ENCODE measurements around the gene TAF3. TPM values are rescaled to one million over a fixed set of nuclear protein-coding genes. Genes with fewer than 3 reads are reported as not detected.
A peak's percentile ranks its signal among the peaks of the same experiment; 100 is the strongest.

The TAF3 gene
- total RNA-seq, 1 donor from 2014 or later = 4.8 TPM

GRCh38 chr10:7794251-7795026 is 23.9 kb upstream of the TAF3 start:
- DNase-seq (ENCODE audit: low read depth) = no peak
- H3K36me3 ChIP-seq (ENCODE audit: control insufficient read depth, insufficient read depth, low read length) = peaks cover 1% of the 10 kb centered on the region
- no peaks in the 10 kb centered on the region for H3K27me3 ChIP-seq (ENCODE audit: control insufficient read depth, insufficient read depth, low read length)
- no peak overlapping the region for H3K4me3 ChIP-seq (ENCODE audit: low read depth, low read length)
- TF ChIP-seq CTCF (IDR thresholded peaks at IDR 0.05; ENCODE audit: insufficient read depth, low read length, poor library complexity, severe bottlenecking) = no peak

GRCh38 chr10:7795605-7796004 is 22.7 kb upstream of the TAF3 start:
- DNase-seq (ENCODE audit: low read depth) = no peak
- no peak overlapping the region for H3K4me3 ChIP-seq (ENCODE audit: low read depth, low read length)
- no peaks in the 10 kb centered on the region for H3K27me3 ChIP-seq (ENCODE audit: control insufficient read depth, insufficient read depth, low read length)
- TF ChIP-seq CTCF (IDR thresholded peaks at IDR 0.05; ENCODE audit: insufficient read depth, low read length, poor library complexity, severe bottlenecking) = no peak
- peaks cover 2% of the 10 kb centered on the region for H3K36me3 ChIP-seq (ENCODE audit: control insufficient read depth, insufficient read depth, low read length)

GRCh38 chr10:7797582-7797981 is 20.7 kb upstream of the TAF3 start:
- no peak for TF ChIP-seq CTCF (IDR thresholded peaks at IDR 0.05; ENCODE audit: insufficient read depth, low read length, poor library complexity, severe bottlenecking)
- Histone ChIP-seq H3K4me3 (ENCODE audit: low read depth, low read length) (no peak overlapping the region), H3K27me3 (ENCODE audit: control insufficient read depth, insufficient read depth, low read length) (no peaks in the 10 kb centered on the region), H3K36me3 (ENCODE audit: control insufficient read depth, insufficient read depth, low read length) (peaks cover 2% of the 10 kb centered on the region)
- peak; percentile 76 for DNase-seq (ENCODE audit: low read depth)

- Histone ChIP-seq H3K4me3 (ENCODE audit: low read depth, low read length) (no peak overlapping the region), H3K36me3 (ENCODE audit: control insufficient read depth, insufficient read depth, low read length) (peaks cover 3% of the 10 kb centered on the region), H3K27me3 (ENCODE audit: control insufficient read depth, insufficient read depth, low read length) (no peaks in the 10 kb centered on the region)
- DNase-seq (ENCODE audit: low read depth) = no peak
- no peak for TF ChIP-seq CTCF (IDR thresholded peaks at IDR 0.05; ENCODE audit: insufficient read depth, low read length, poor library complexity, severe bottlenecking)
Observed at GRCh38 chr10:7802606-7803005, 15.7 kb upstream of the TAF3 start.

- no peaks in the 10 kb centered on the region for H3K27me3 ChIP-seq (ENCODE audit: control insufficient read depth, insufficient read depth, low read length)
- H3K4me3 ChIP-seq (ENCODE audit: low read depth, low read length) = no peak overlapping the region
- TF ChIP-seq CTCF (IDR thresholded peaks at IDR 0.05; ENCODE audit: insufficient read depth, low read length, poor library complexity, severe bottlenecking) = no peak
- peaks cover 3% of the 10 kb centered on the region for H3K36me3 ChIP-seq (ENCODE audit: control insufficient read depth, insufficient read depth, low read length)
- DNase-seq (ENCODE audit: low read depth) = no peak
Observed at GRCh38 chr10:7804216-7804615, 14.1 kb upstream of the TAF3 start.

- Histone ChIP-seq H3K4me3 (ENCODE audit: low read depth, low read length) (no peak overlapping the region), H3K36me3 (ENCODE audit: control insufficient read depth, insufficient read depth, low read length) (peaks cover 1% of the 10 kb centered on the region), H3K27me3 (ENCODE audit: control insufficient read depth, insufficient read depth, low read length) (no peaks in the 10 kb centered on the region)
- no peak for TF ChIP-seq CTCF (IDR thresholded peaks at IDR 0.05; ENCODE audit: insufficient read depth, low read length, poor library complexity, severe bottlenecking)
- DNase-seq (ENCODE audit: low read depth) = no peak
Observed at GRCh38 chr10:7804741-7805140, 13.6 kb upstream of the TAF3 start.
